Peyer's patch (tissue), 4 donors: ENCODE data around the gene ELFN1. TPM values are rescaled to one million over a fixed set of nuclear protein-coding genes. Genes with fewer than 3 reads are reported as not detected.

Source experiments
- DNase-seq, 3 donors: peaks; one replicate each; pipeline ENCODE4 v3.0.0-alpha.2; 2017 to 2019
- H3K27ac ChIP-seq, 4 donors: fragments of 200-600 bp; sonication (generic); one replicate each; pipeline ENCODE4 v1.5.1; 2016 to 2019
- H3K27me3 ChIP-seq, 2 donors: fragments of 200-600 bp; sonication (generic); one replicate each; pipeline ENCODE4 v1.5.1; 2019
- H3K36me3 ChIP-seq, 3 donors: fragments of 200-600 bp; sonication (generic); one replicate each; pipeline ENCODE4 v1.5.1; 2016 to 2019
- H3K4me1 ChIP-seq, 4 donors: fragments of 200-600 bp; sonication (generic); one replicate each; pipeline ENCODE4 v1.5.1; 2016 to 2019
- H3K4me3 ChIP-seq, 4 donors: fragments of 200-600 bp; sonication (generic); 1 replicate in 3 of 4; 2 replicates in 1 of 4; pipeline ENCODE4 v1.5.1; 2016 to 2019; ENCODE audit warnings: mild to moderate bottlenecking in 1 of 4
- H3K9me3 ChIP-seq, 4 donors: fragments of 200-600 bp; sonication (generic); one replicate each; pipeline ENCODE4 v1.5.1; 2016 to 2019; ENCODE audit warnings: mild to moderate bottlenecking in 1 of 4
- CTCF ChIP-seq, 6 experiments: fragments of 450-650 bp in 4 of 6; fragments of 200-600 bp in 2 of 6; sonication (generic) in 1 of 6; IDR thresholded peaks; one replicate each; pipeline ENCODE4 v1.5.1; 2017 to 2019; ENCODE audit warnings: antibody characterized with exemption in 6 of 6, mild to moderate bottlenecking in 3 of 6, moderate library complexity in 1 of 6
- POLR2A ChIP-seq, 2 donors: fragments of 450-650 bp; IDR thresholded peaks; one replicate each; pipeline ENCODE4 v1.5.1; 2017; ENCODE audit warnings: antibody characterized with exemption in 2 of 2, mild to moderate bottlenecking in 2 of 2, moderate library complexity in 2 of 2
- total RNA-seq, 4 donors: library from RNA; depleted of rRNA; stranded (reverse); fragments of >200 nt; gene quantifications; one replicate each; pipeline ENCODE4 v1.1.0, GENCODE V29; 2016

Gene ELFN1
- total RNA-seq, 4 donors from 2014 or later, result 0.80 TPM; not detected in 3

- H3K36me3 ChIP-seq, result no peaks in the 10 kb centered on the region
- peaks cover 0 to 65% of the 10 kb centered on the region in 2 donors for H3K27me3 ChIP-seq
- H3K9me3 ChIP-seq, result no peaks in the 10 kb centered on the region
- peaks cover 0 to 53% (median 37%) of the 10 kb centered on the region in 4 donors for H3K4me1 ChIP-seq
- H3K4me3 ChIP-seq, result peak overlapping the region; percentile 0 to 56 (median 49)
- peak in 2 of 3 donors; percentile 37 to 52 for DNase-seq
- no peak overlapping the region for H3K27ac ChIP-seq
- TF ChIP-seq CTCF (IDR thresholded peaks at IDR 0.05) (no peak), POLR2A (IDR thresholded peaks at IDR 0.05) (no peak)
These were observed 2.3 kb upstream of the ELFN1 start for GRCh38 chr7:1667566-1668395.

GRCh38 chr7:1668396-1669063 is 1.5 kb upstream of the ELFN1 start:
- Histone ChIP-seq H3K27ac (no peak overlapping the region), H3K9me3 (no peaks in the 10 kb centered on the region), H3K4me1 (peaks cover 0 to 53% (median 37%) of the 10 kb centered on the region in 4 donors), H3K36me3 (no peaks in the 10 kb centered on the region), H3K4me3 (no peak overlapping the region), H3K27me3 (peaks cover 0 to 65% of the 10 kb centered on the region in 2 donors)
- DNase-seq, result peak in 2 of 3 donors; percentile 28 to 48
- no peak for TF ChIP-seq CTCF (IDR thresholded peaks at IDR 0.05)
- TF ChIP-seq POLR2A (IDR thresholded peaks at IDR 0.05), result no peak

- TF ChIP-seq CTCF (IDR thresholded peaks at IDR 0.05), result no peak
- no peak for TF ChIP-seq POLR2A (IDR thresholded peaks at IDR 0.05)
- peaks cover 0 to 58% of the 10 kb centered on the region in 2 donors for H3K27me3 ChIP-seq
- H3K9me3 ChIP-seq, result no peaks in the 10 kb centered on the region
- H3K4me3 ChIP-seq, result peak overlapping the region in 3 of 4 donors; percentile 15 to 37 (median 34)
- H3K4me1 ChIP-seq, result peaks cover 0 to 51% (median 34%) of the 10 kb centered on the region in 4 donors
- peak in 2 of 3 donors; percentile 29 to 31 for DNase-seq
- no peak overlapping the region for H3K27ac ChIP-seq
- no peaks in the 10 kb centered on the region for H3K36me3 ChIP-seq
These were observed 769 bp upstream of the ELFN1 start for GRCh38 chr7:1669064-1669951.

- Histone ChIP-seq H3K36me3 (no peaks in the 10 kb centered on the region), H3K9me3 (no peaks in the 10 kb centered on the region), H3K27ac (no peak overlapping the region), H3K27me3 (peaks cover 0 to 44% of the 10 kb centered on the region in 2 donors), H3K4me3 (peak overlapping the region in 1 of 4 donors; percentile 34), H3K4me1 (peaks cover 0 to 36% (median 22%) of the 10 kb centered on the region in 4 donors)
- peak in 2 of 3 donors; percentile 4 to 40 for DNase-seq
- no peak for TF ChIP-seq POLR2A (IDR thresholded peaks at IDR 0.05)
- TF ChIP-seq CTCF (IDR thresholded peaks at IDR 0.05), result no peak
These were observed 967 bp downstream of the ELFN1 start for GRCh38 chr7:1670894-1671593.
